Measurements from ENCODE around the gene GULP1. TPM values are rescaled to one million over a fixed set of nuclear protein-coding genes. Genes with fewer than 3 reads are reported as not detected.

GULP1 gene
- total RNA-seq, 1 experiment from 2014 or later: 75.1 TPM

- H3K36me3 Mint-ChIP-seq: peaks cover 5% of the 10 kb centered on the region; the same call in 1 of the 2 replicates
Measured at GRCh38 chr2:188495969-188496431, 204.3 kb downstream of the GULP1 start.

DNA sequence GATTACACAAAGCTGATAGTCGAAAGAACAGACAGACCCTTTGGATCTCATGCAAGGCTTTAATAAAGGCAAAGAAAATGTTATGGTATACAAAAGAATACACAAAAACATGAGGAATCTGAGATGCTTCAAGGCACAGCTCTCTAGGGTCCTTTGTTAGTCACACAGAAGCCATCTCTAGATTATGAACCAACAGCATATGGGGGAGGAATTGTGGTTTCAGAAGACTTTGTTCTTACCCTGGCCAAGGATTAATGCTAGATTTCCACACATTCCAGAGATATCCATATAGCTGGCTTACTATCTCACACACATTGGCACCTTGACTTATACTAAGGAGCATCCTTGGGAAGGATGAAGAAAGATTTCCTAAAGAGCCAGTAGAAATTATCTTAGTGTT, 206.1 kb downstream of the GULP1 start:
- Mint-ChIP-seq H3K4me3 (no peak overlapping the region), H3K4me1 (peaks cover 18% of the 10 kb centered on the region), H3K27ac (no peak overlapping the region), H3K36me3 (peaks cover 5% of the 10 kb centered on the region), H3K27me3 (ENCODE audit: low read depth) (no peaks in the 10 kb centered on the region), H3K9me3 (no peaks in the 10 kb centered on the region)
- TF ChIP-seq KAT7 (CRISPR knock-in tag; IDR thresholded peaks at IDR 0.05; ENCODE audit: borderline replicate concordance): no peak
- DNase-seq (ENCODE audit: low spot score): no peak
- no peak for ATAC-seq
- ChIA-PET CTCF (no interaction called here), POLR2A (no interaction called here)

More at GRCh38 chr2:188495969-188496431, 204.3 kb downstream of the GULP1 start:
- ChIA-PET POLR2A (no interaction called here), CTCF (no interaction called here)
- H3K27ac Mint-ChIP-seq: 0 out of 2 replicates have a peak overlapping the region, but pooled peaks have one; percentile 22
- H3K9me3 Mint-ChIP-seq: no peaks in the 10 kb centered on the region
- DNase-seq (ENCODE audit: low spot score) (no peak), ATAC-seq (no peak)
- TF ChIP-seq, protein P1, sequence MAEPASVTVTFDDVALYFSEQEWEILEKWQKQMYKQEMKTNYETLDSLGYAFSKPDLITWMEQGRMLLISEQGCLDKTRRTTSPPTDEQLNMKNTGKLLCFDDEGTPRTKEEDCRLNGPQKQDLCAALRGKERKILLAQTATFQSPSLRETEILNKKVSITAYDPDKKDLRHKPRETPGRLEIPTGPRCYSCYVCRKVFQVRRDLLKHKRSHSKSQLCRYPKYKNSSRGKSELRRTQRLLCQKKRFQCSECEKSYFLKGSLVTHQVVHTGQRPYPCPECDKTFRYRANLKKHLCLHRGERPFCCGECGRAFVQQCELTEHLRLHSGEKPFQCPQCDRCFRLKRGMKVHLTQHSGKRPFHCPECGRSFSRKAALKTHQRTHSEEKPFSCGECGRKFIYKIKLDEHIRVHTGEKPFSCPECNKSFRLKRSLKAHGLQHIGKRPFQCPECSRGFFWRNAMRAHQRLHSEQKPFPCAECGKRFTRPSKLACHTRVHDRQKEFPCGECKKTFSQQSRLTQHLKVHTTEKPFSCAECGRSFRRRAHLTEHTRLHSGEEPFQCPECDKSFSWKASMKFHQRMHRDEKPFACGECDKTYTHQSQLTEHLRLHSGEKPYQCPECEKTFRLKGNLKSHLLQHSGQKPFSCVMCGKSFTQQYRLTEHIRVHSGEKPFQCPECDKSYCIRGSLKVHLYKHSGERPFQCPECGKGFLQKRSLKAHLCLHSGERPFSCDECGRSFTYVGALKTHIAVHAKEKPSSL (CRISPR knock-in tag; conservative IDR thresholded peaks at IDR 0.05): no peak
- TF ChIP-seq ZBTB21 (CRISPR knock-in tag; IDR thresholded peaks at IDR 0.05; ENCODE audit: borderline replicate concordance) (no peak), CREM (CRISPR knock-in tag; IDR thresholded peaks at IDR 0.05) (no peak), AFF4 (CRISPR knock-in tag; IDR thresholded peaks at IDR 0.05; ENCODE audit: borderline replicate concordance) (no peak), RORB (CRISPR knock-in tag; IDR thresholded peaks at IDR 0.05) (no peak), HMGA2 (CRISPR knock-in tag; IDR thresholded peaks at IDR 0.05) (no peak), FOXK1 (CRISPR knock-in tag; IDR thresholded peaks at IDR 0.05) (no peak)
- TF ChIP-seq, protein P2, sequence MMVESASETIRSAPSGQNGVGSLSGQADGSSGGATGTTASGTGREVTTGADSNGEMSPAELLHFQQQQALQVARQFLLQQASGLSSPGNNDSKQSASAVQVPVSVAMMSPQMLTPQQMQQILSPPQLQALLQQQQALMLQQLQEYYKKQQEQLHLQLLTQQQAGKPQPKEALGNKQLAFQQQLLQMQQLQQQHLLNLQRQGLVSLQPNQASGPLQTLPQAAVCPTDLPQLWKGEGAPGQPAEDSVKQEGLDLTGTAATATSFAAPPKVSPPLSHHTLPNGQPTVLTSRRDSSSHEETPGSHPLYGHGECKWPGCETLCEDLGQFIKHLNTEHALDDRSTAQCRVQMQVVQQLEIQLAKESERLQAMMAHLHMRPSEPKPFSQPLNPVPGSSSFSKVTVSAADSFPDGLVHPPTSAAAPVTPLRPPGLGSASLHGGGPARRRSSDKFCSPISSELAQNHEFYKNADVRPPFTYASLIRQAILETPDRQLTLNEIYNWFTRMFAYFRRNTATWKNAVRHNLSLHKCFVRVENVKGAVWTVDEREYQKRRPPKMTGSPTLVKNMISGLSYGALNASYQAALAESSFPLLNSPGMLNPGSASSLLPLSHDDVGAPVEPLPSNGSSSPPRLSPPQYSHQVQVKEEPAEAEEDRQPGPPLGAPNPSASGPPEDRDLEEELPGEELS (CRISPR knock-in tag; IDR thresholded peaks at IDR 0.05): no peak
- H3K4me3 Mint-ChIP-seq: no peak overlapping the region
- peaks cover 33% of the 10 kb centered on the region for H3K4me1 Mint-ChIP-seq
- no peaks in the 10 kb centered on the region for H3K27me3 Mint-ChIP-seq (ENCODE audit: low read depth)

DNA sequence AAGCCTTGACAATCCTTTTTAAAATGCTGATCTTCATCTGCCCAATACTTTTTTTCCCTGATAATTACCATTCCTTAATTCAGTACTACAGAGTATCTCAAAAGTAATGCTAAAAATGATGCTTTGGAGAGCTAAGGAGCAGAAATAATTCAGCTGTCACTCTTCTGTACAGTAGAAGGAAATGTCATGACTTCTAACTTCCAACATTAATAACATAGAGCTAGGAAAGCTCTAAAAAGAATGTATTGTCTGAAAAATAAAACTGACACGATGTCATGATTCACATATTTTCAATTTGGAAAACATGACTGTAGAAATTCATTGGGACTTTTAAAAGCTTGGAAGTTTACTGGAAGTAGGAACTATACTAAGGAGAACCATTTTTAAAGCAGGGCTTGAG, 212.3 kb downstream of the GULP1 start:
- ATAC-seq (no peak), DNase-seq (ENCODE audit: low spot score) (no peak)
- Mint-ChIP-seq H3K36me3 (no peaks in the 10 kb centered on the region; the same call in 1 of the 2 replicates), H3K9me3 (no peaks in the 10 kb centered on the region), H3K4me1 (peaks cover 32% of the 10 kb centered on the region), H3K4me3 (no peak overlapping the region), H3K27ac (no peak overlapping the region), H3K27me3 (ENCODE audit: low read depth) (no peaks in the 10 kb centered on the region)
- TF ChIP-seq, protein P3, sequence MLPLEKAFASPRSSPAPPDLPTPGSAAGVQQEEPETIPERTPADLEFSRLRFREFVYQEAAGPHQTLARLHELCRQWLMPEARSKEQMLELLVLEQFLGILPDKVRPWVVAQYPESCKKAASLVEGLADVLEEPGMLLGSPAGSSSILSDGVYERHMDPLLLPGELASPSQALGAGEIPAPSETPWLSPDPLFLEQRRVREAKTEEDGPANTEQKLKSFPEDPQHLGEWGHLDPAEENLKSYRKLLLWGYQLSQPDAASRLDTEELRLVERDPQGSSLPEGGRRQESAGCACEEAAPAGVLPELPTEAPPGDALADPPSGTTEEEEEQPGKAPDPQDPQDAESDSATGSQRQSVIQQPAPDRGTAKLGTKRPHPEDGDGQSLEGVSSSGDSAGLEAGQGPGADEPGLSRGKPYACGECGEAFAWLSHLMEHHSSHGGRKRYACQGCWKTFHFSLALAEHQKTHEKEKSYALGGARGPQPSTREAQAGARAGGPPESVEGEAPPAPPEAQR (CRISPR knock-in tag; IDR thresholded peaks at IDR 0.05): no peak
- TF ChIP-seq GABPB1 (CRISPR knock-in tag; IDR thresholded peaks at IDR 0.05): no peak
- ChIA-PET CTCF (no interaction called here), POLR2A (no interaction called here)

Measured in WTC11 (cell line).